ENCODE data around the gene MYO5B. TPM values are rescaled to one million over a fixed set of nuclear protein-coding genes. Genes with fewer than 3 reads are reported as not detected.

The MYO5B gene
- total RNA-seq, 1 donor from 2014 or later = 22.6 TPM

DNA sequence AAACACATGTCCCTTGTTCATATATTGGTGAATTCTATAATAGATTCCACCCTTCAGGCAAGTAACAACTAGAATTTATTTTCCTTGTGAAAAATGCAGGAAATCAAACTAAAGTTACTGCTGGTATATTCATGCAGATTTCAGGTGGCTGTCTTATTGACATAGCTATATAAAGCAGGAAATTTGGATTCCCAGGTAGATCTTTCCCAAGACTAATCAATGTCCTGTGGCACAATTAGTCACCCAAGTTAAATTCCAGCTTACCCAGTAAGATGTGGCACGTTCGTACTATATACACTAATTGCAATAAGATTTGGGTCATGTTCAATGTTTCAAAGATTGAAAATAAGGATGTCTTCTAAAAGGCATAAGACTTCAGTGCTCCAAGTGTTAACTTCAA, 42.0 kb downstream of the MYO5B start:
- no peak overlapping the region for H3K4me3 ChIP-seq
- no peaks in the 10 kb centered on the region for H3K27me3 ChIP-seq
- H3K9me3 ChIP-seq = no peaks in the 10 kb centered on the region
- intact Hi-C loops (cut with DNase I) = no loop called here
- no peaks in the 10 kb centered on the region for H3K4me1 ChIP-seq
- H3K27ac ChIP-seq = no peak overlapping the region
- no peak for TF ChIP-seq POLR2AphosphoS5 (IDR thresholded peaks at IDR 0.05; ENCODE audit: insufficient read depth in 1 of 2, low read depth in 1 of 2)
- TF ChIP-seq, protein P1, sequence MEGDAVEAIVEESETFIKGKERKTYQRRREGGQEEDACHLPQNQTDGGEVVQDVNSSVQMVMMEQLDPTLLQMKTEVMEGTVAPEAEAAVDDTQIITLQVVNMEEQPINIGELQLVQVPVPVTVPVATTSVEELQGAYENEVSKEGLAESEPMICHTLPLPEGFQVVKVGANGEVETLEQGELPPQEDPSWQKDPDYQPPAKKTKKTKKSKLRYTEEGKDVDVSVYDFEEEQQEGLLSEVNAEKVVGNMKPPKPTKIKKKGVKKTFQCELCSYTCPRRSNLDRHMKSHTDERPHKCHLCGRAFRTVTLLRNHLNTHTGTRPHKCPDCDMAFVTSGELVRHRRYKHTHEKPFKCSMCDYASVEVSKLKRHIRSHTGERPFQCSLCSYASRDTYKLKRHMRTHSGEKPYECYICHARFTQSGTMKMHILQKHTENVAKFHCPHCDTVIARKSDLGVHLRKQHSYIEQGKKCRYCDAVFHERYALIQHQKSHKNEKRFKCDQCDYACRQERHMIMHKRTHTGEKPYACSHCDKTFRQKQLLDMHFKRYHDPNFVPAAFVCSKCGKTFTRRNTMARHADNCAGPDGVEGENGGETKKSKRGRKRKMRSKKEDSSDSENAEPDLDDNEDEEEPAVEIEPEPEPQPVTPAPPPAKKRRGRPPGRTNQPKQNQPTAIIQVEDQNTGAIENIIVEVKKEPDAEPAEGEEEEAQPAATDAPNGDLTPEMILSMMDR (IDR thresholded peaks at IDR 0.05) = no peak
- no peak for TF ChIP-seq POLR2A (IDR thresholded peaks at IDR 0.05)
- no peaks in the 10 kb centered on the region for H3K36me3 ChIP-seq
- DNase-seq (ENCODE audit: extremely low spot score in 2 of 2) = no peak

DNA sequence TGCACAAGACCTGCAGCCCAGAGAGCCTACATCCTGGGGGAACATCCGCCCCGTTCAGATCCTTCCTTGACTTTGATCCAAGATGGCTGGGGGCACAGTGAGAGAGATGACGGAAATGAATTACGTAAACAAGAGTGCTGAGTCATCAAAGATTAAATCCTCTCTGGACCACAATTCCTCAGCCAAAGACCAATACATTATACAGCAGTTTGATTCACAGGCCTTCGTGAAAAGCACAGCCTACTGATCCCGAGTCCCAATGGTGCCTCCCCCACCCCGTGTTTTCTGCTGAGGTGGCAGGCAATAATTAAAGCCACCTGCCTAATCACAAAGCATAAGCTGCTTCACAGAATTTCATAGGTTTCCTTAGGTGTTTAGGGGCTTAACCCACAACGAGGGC, 43.0 kb downstream of the MYO5B start:
- no peaks in the 10 kb centered on the region for H3K9me3 ChIP-seq
- intact Hi-C loops (cut with DNase I) = no loop called here
- no peak overlapping the region for H3K27ac ChIP-seq
- TF ChIP-seq POLR2A (IDR thresholded peaks at IDR 0.05) (no peak), POLR2AphosphoS5 (IDR thresholded peaks at IDR 0.05; ENCODE audit: insufficient read depth in 1 of 2, low read depth in 1 of 2) (no peak)
- TF ChIP-seq, protein P1 (IDR thresholded peaks at IDR 0.05) = no peak
- H3K36me3 ChIP-seq = no peaks in the 10 kb centered on the region
- no peaks in the 10 kb centered on the region for H3K4me1 ChIP-seq
- no peak for DNase-seq (ENCODE audit: extremely low spot score in 2 of 2)
- no peak overlapping the region for H3K4me3 ChIP-seq
- H3K27me3 ChIP-seq = no peaks in the 10 kb centered on the region

- Histone ChIP-seq H3K27me3 (no peaks in the 10 kb centered on the region), H3K9me3 (no peaks in the 10 kb centered on the region), H3K4me3 (no peak overlapping the region), H3K27ac (no peak overlapping the region), H3K4me1 (no peaks in the 10 kb centered on the region), H3K36me3 (no peaks in the 10 kb centered on the region)
- intact Hi-C loops (cut with DNase I) = no loop called here
- TF ChIP-seq, protein P1 (IDR thresholded peaks at IDR 0.05) = no peak
- TF ChIP-seq POLR2A (IDR thresholded peaks at IDR 0.05) = no peak
- TF ChIP-seq POLR2AphosphoS5 (IDR thresholded peaks at IDR 0.05; ENCODE audit: insufficient read depth in 1 of 2, low read depth in 1 of 2) = no peak
- no peak for DNase-seq (ENCODE audit: extremely low spot score in 2 of 2)
These were observed 50.4 kb downstream of the MYO5B start for GRCh38 chr18:50144540-50144939.

DNA sequence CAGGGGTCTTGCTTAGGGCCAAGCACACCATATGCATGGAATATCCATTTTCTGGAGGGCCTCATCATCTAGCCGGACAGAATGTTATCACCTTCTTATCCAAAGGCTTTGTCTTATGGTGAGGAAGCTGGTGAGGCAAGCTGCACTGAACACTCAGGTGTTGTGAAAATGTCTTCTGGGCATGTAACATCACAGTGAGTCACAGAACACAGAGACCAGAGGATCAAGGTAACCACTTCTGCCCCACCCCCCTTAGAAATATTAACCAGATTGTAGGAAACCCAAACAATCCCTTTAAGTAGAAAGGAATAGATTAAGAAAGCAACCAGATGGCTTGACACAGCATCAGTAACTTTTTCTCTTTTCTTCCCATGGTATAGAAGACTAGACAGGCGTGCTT, 51.1 kb downstream of the MYO5B start:
- intact Hi-C loops (cut with DNase I) = no loop called here
- Histone ChIP-seq H3K36me3 (no peaks in the 10 kb centered on the region), H3K4me3 (no peak overlapping the region), H3K27ac (no peak overlapping the region), H3K9me3 (no peaks in the 10 kb centered on the region), H3K27me3 (no peaks in the 10 kb centered on the region), H3K4me1 (no peaks in the 10 kb centered on the region)
- TF ChIP-seq, protein P1 (IDR thresholded peaks at IDR 0.05) = no peak
- no peak for DNase-seq (ENCODE audit: extremely low spot score in 2 of 2)

DNA sequence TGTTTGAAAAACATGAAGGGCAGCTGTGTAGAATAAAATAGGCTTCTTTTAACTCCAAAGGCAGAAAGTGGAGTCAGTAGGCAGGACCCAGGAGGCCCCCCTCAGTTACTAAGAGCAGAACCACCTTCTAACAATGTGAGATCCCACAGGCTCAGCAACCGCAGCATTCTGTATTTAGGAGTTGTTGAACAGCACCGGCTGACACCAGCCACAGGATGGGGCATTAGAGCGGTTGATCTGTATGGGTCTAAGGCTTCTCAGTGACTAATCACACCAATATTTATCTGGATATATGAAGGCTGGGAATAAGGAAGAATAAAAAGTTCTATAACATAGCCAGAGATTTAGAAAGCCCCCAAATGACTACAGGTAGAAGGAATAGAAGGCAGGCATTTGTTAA, 51.7 kb downstream of the MYO5B start:
- intact Hi-C loops (cut with DNase I) = no loop called here
- Histone ChIP-seq H3K4me3 (no peak overlapping the region), H3K36me3 (no peaks in the 10 kb centered on the region), H3K9me3 (no peaks in the 10 kb centered on the region), H3K27me3 (no peaks in the 10 kb centered on the region), H3K27ac (no peak overlapping the region), H3K4me1 (no peaks in the 10 kb centered on the region)
- no peak for DNase-seq (ENCODE audit: extremely low spot score in 2 of 2)
- TF ChIP-seq POLR2A (IDR thresholded peaks at IDR 0.05) (no peak), POLR2AphosphoS5 (IDR thresholded peaks at IDR 0.05; ENCODE audit: insufficient read depth in 1 of 2, low read depth in 1 of 2) (no peak)
- TF ChIP-seq, protein P1 (IDR thresholded peaks at IDR 0.05) = no peak
